Stimulated activated CD4-positive, alpha-beta T cell treated with anti-CD3 and anti-CD28 coated beads, Interleukin-15, amount 100 ng/mL, for 24 hours (primary cell): ENCODE measurements around the gene SMURF2.

Source experiments
- DNase-seq: peaks from one replicate; pipeline ENCODE4 v3.0.0-alpha.2; 2020

SMURF2 gene

DNA sequence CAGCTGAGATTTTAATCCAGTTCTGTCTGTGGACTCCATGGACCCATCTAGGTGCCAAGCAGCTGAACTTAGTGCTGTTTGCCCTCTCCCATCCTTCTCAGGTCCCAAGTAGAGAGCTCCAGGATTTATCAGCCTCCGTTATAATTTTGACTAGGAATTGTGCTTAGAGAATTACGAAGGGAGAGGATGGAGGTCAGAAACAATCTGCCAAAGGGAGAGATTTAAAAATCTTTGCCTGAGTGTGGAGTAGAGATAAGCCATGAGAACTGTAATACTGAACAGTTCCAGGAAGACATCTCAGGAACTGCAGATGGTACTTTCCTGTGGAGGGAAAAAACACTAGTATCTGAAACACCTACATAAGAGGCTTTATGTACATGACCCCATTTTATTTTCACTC, 128.3 kb downstream of the SMURF2 start:
- no peak for DNase-seq

DNA sequence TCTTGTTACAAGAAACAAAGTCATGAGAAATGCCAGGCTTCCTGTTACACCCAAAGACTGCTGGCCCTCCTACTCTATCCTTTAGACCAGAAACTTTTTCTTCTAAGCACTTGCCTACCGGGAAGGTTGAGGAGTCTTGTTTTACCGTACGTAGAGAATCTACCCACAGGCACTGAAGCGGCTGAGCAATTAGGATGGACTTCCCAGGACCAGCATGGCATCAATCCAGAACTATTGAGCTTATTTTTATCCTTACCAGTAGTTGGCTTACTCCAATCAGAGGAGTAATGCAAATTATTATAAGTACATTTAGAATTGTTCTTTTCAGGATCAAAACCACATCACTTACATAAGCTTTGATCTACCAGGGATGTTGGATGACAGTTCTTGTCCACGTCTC, 129.7 kb downstream of the SMURF2 start:
- no peak for DNase-seq

DNA sequence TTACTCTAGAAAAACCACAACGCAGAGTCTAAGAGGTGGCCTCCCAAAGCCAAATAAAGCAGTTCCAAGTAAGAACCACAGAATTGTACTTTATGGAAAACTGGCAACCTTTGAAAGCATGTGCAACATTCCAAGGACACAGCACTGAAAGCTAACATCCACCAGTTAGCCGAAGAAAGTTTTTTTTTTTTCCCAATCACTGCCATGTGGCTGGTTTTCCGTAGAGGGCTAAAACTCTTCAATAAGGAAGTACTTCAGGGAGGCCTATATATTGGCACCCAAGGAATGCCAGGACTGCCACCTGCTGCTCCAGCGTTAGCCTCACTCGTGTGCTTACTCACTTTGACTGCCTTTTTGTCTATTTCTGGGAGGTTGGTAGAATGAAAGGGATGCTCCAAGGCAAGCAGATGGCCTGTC, 130.1 kb downstream of the SMURF2 start:
- no peak for DNase-seq

DNA sequence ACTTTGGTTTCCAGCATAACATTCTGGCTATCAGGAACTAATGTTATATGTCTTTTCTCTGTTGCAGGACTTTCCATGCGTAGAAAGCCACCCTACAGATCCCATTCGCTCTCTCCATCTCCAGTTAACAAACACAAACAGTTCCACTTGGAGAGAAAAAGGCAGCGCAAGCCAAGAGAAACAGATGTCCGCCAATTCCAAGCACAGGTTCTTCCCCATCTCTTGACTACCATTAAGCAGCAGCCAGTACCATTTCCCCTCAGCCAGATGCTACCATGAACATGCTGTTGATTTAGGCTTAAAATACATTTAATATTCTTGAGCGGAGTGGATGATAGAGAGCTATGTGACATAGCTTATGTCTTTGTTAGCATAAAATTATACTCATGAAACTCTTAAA, 132.9 kb downstream of the SMURF2 start:
- DNase-seq = no peak

DNA sequence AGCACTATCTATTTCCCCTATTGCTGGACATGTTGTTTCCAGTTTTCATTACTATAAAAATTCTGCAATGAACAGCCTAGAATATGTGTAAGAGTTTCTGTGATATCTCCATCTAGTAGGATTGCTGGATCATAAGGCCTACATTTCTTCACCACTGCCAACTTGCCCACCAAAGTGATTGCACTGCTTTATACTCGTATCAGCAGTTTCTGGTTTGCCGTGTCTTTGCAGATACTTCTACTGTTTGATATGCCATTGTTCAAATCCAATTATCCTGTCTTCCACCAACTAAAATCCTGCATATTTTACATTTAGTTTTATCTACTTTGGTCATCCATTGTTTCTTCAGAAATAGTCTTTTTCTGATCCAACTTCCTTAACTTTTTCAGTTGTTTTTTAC, 134.2 kb downstream of the SMURF2 start:
- DNase-seq = no peak

DNA sequence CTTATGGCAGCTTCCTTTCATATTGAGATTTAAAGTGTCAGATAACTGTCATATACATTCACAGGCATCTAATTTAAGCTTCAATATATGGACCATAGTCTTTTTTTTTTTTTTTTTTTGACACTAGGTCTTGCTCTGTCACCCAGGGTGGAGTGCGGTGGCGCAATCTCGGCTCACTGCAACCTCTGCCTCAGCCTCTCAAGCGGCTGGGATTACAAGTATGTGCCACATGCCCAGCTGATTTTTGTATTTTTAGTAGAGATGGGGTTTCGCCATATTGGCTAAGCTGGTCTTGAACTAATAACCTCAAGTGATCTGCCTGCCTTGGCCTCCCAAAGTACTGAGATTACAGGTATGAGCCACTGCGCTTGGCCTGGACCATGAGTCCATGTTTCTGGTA, 141.7 kb downstream of the SMURF2 start:
- DNase-seq = no peak

DNA sequence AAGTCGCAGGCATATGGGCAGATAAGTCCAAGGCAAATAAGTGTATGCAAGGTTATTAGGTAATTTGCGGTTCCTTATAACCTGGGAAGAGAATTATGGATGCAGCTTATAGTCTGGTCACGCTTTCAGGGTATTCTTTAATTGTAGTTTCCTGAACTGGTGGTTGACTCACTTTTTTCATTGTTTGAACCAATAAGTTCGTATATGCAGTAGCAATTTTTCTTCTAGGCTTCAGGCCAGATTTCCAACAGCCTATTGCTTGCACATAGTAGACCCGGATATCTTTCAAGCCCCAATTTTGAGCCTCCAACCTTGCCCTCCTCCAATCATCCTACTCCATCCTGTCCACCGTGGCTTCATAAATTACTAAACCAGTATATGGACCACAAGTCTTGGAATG, 142.5 kb downstream of the SMURF2 start:
- no peak for DNase-seq

DNA sequence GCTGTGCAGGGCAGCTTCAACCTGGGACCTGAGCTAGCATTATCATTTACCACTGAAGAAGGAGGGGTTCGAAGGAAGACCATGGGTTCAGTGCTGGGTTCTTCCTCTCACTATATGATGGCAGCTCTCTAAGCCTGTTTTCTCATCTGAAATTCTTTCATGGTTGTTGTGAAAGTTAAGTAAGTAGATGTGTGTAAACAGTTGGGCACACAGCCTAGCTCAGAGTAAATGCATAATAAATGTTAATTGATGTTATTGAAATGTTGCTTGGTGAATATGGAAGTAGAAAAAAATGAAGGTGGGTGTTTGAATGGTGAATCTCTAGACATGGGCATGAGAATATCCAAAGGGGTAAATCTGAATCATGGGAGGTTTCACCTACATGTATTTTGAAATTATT, 146.3 kb downstream of the SMURF2 start:
- DNase-seq = no peak

DNA sequence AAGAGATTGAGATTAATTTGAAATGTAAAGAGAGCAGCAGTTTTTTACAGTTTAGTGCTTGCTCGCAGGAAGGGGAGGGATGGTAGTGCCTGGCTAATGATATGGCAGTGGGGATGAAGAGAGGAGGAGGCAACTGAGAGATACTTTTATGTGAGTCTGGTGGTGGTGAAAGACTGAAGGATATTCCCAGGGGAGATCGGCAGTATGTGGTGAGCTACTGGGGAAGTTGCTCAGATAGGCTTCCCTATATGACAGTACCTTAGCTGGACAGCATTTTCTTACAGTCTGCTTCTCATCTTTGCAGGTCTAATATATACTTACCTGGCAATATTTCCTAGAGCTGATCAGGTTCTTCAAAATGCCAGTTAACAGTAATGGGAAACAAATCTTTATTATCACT, 146.7 kb downstream of the SMURF2 start:
- DNase-seq = no peak

DNA sequence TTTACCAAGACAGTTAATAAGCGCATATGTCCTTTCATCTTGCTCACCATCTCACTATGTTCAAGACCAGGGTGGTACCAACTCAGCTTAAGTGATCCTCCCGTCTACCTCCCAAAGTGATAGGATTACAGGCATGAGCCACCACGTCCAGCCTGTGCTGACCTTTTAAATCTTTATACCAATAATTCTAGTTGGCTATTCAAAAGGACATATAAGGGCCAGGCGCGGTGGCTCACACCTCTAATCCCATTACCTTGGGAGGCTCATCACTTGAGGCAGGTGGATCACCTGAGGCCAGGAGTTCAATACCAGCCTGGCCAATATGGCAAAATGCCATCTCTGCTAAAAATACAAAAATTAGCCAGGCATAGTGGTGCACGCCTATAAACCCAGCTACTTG, 152.9 kb downstream of the SMURF2 start:
- DNase-seq = no peak

DNA sequence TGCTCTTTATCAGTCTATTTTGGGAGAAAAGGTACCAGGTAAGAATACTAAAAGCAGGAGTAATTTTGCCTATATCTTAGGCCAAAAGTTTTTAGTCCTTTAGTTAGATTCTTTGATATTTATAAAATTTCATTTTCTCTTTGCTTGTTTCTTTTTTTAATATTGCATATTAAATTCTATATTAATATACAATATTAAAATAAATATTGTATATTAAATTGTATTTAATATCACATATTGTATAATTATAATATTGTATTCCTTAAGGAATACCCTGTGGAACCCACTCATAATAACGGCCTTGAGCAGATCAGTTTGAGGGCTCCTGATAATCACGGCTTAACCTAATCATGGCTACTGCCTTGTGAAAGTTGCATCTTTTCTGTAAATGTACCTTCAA, 153.4 kb downstream of the SMURF2 start:
- DNase-seq = no peak

DNA sequence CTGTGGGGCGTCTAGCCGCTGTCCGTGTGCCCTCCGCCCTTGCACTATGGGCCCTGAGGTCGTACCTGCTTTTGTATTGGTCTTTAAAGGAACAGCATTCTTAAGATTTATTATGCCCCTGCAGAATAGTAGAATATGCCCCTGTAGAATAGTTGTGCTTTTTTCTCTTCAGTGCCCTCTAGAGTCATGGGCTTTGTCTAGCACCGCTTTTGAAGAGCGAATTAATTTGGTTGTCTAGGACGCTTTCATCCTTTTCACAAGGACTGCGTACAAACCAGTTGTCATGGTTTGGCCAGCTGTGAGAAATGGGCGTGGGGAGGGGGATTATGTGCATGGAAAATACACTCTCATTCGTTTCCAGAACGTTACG, 154.7 kb downstream of the SMURF2 start:
- peak; percentile 50 for DNase-seq

DNA sequence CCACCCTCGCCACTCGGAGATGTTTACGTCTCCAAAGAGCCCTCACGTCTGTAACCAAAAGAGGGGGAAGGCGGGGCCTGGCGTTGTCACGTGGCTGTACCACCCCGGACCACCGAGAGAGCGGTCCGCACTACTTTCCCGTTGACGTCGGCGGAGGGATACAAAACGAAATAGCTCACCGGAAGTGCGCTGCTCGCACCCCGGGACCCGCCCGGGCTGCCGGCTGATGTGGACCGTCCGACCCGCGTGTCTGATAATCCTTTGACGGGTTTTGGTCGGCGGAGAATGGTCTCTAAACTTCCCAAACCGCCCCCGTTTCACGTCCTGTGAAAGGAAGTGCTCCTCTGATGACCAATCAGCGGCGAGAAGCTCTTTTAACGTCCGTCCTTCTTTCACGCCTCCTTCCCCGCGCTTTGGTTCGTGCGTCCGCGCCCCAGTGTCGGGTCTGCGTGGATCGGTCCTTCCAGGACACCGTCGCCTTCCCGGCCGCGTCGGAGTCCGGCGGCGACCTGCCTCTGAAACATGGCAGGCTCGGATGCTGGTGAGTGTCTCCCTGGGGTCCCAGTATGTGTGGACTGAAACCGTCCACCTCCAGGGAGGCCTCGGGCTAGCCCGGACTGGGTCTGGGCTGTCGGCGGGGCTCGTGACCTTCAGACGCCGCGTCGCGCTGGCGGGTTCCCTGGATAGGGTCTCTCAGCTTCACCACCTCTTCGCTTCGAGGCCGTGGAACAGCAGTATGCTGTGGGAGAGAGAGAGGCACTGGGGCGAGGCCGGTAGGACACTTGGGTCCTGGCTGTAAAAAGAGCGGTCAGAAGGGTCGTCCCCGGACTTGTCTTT, 155.3 kb downstream of the SMURF2 start, which contains the start of gene CEP95:
TSS of gene CEP95 (plus strand) at position 402 of the 837 bp plus-strand sequence. CDS start at position 523, 121 bp downstream.
- peak; percentile 97 for DNase-seq

DNA sequence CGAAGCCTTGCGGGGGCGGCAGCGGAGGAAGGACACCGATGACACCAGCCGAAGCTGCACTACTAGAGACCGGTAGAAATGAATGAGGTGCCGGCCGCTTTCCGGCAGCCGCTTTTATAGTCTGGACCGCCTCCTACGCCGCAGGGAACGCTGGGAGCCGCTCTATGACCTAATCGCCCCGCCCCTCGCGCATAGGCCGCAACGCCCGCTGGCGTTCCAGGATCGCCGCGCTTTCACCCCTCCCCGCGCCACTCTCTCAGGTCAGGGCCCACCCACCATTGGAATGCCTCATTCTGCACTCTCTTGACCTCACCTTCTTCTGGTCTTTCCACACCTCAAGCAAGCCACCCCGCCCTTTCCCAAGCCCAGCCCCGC, 155.9 kb downstream of the SMURF2 start, which contains the start of gene DDX5:
TSS of gene DDX5 (minus strand) at position 89 of the 375 bp plus-strand sequence. CDS start 170 bp downstream, outside the sequence.
- peak; percentile 99 for DNase-seq

DNA sequence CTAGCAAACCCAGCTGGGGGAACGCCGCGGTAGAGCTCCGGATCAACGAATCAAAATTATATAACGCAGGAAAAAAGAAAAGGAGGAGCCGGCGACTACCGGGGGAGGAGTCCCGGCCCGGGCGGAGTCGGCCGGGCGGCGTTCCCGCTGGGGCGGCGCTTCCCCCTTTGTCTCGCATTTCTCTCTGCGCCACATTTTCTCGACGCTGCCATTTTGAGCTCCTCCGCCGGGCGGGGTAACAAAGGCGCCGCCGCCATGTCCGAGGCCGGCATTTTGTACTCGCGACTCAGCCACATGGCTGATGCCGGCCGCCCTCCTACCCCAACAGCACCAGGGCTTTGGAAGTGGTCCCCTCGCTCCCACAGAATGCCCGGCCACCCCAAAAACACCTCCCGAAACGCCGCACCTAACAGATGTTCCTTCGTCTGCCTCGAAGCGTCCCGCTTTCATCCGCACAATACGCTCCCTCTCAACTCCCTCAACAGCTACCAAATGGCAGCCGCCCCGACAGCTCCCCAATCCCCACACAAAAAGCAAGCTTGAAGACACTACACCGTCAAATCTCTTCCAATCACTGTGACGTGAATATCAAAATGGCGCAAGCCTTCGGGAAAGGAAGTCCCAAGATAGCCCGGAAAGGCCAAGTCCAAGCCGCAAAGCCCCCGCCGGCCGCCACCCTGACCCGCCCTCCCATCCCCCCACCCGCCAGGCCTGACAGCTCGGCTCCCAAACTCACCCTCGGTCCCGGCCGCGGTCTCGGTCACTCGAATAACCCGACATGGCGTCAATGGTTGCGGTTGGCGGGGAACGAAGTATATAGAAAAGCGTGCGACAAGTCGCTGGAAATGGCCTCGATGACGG, 156.5 kb downstream of the SMURF2 start:
- DNase-seq = peak; percentile 88

DNA sequence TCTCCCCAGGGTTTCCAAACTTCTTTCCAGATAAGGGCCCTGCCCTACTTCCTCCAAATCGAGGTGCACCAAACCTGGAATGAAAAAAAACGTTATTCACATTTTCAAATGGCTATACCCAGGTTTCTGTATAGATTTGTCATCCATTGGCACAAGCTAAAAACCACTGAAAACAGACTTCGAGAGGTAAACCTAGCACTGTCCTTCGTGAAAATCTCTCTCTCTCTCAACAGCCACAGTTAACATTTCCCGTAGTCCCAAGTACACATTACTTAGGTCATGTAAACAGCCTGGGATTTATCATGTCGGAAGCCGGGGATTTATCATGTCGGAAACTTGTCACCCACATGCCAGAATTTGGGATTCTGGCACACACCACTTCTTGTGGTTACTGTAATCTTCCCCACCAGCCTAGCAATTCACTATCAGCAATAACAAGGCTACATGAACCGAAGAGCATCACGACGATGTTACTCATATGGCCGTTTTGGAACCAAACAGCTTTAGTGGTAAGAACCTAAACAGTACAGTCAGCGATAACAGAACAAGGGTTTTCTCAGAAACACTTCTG, 157.3 kb downstream of the SMURF2 start:
- no peak for DNase-seq

DNA sequence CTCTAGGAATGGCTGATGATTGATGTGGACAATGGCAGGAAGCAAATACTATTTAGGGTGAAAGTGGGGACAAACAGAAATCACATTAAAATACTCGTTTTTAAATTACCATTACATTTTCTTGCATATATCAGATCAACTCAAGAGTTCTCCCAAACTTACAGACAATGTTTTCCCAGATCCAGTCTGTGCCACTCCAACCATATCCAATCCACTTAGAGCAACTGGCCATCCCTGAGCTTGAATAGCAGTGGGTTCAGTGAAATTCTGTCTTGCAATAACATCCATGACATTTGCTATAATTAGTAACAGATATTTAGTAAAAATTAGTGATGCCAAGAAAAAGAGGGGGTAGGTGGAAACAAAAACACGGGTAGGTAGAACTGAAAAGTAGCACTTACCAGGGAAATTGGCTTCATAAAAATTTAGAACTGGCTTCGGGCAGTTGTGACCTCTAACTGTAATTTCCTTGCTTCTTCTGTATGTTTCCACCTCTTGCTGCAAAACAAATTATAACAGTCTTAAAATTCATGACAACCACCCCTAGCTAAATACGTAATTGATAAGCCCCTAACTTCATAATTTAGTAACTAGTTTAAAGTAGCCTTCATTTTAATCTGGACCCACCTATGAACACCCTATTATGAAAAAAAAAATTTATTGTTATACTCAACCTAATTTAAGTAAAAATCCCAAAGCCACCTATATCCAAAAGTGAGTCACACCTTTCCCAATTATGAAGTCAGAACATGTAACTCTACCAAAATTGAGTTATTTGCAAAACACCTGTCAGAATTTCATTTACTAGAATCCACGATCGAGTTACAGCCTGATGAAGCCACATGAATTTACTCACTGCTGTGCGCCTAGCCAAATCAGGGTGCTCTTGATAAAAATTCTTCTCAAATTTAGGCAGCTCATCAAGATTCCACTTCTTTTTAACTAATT, 158.0 kb downstream of the SMURF2 start:
- no peak for DNase-seq

DNA sequence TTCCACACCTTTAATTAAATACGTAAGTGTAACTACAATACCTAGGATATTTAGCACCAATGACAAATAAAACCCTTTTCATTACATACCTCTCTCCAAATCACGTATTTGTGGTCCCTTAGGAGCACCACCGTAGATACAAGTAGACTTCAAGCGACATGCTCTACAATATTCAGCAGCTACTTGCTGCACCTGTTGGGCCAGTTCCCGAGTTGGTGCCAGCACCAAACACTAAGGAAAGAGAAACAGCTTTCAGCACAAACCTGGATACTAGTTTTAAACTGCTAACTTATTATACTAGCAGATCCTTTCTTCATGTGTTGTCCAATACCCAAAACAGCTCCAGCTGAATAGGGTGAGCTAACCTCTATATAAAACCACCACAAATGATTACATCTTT, 158.8 kb downstream of the SMURF2 start:
- no peak for DNase-seq

DNA sequence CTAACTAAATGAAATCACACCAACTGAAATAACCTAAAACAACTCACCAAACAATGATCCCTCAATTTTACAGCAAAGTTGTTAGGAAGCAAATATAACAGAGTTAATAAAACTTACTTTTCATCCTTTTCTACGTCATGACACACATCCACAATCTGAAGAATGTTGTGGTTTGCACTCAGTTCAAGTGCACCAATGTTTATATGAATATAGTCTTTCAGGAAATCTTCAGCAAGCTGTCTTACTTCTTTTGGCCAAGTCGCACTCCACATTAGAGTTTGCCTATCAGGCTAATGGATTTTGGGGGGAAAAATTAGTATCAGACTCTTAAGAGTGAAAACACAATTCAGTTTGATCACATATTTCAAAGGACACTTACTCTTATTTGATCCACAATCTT, 159.3 kb downstream of the SMURF2 start:
- no peak for DNase-seq

DNA sequence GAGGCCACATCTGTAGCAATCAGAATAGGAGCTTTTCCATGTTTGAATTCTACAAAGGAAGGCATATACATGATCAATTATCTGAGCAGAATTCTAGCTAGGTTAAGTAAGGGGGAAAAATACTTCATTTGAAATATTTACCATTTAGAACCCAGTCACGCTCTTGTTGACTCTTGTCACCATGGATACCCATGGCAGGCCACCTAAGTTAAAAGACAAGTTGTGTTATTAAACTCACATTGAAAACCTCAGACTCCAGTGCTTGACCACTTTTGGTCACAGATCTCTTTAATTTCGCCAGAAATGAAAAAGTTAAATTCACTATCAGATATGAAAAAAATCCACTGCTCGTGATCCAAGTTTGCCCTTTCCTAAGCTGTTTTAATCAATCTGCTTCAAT, 160.1 kb downstream of the SMURF2 start:
- no peak for DNase-seq

DNA sequence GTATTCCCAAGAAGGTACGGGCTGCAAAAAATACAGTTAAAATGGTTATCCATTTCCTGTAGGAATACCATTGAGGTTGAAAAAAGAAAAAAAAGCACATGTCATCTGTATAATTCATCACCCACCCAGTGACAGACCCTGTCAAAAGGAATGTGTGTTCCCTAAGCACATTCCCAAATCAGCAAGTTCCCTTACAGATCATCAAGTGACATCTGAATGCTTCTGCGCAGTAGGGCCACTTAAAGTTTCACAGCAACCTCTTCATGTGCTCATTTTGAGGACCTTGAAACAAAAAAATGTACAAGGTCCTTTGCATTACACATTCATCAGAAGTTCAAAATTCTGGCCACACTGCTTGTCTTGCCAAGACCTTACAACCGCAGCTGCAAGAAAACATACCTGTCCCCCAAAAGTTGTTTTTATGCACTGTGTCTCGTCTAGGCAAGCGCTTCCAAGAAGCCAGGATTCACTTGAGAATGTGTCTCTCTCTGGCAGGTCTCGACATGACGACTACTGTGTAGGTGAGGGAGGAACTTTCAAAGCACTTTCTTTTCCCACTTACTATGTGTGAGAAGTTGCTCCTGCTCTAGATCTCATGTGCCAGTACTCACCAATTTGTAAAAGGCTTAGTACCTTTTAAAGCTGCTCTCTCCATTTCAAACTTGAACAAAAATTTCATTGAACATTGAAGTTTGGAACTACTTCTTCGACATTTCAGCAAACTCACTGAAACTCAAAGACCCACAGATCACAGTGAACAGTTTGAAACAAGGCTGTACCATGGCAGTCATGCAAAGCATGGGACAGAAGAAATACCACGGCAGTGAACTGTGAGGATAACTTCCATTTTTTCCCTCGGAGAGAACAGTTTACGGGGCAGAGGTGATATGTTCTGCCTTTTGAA, 161.0 kb downstream of the SMURF2 start:
- no peak for DNase-seq
